Gastrocnemius medialis (tissue), 4 donors: Measurements from ENCODE around the gene COLQ. TPM values are rescaled to one million over a fixed set of nuclear protein-coding genes. Genes with fewer than 3 reads are reported as not detected.

ENCODE experiments used
- ATAC-seq, 2 donors: fragments of 150-250 bp; one replicate each; pipeline ENCODE4 v1.9.1; 2016
- DNase-seq, 2 donors: peaks; one replicate each; pipeline ENCODE4 v3.0.0-alpha.2; 2019
- H3K27ac ChIP-seq, 4 donors: fragments of 200-600 bp; sonication (generic); 1 replicate in 1 of 4; 2 replicates in 3 of 4; pipeline ENCODE4 v1.5.1; 2016 to 2018; ENCODE audit warnings: mild to moderate bottlenecking in 2 of 4, moderate library complexity in 1 of 4
- H3K27me3 ChIP-seq, 3 donors: fragments of 200-600 bp; sonication (generic) in 2 of 3; 1 replicate in 1 of 3; 2 replicates in 2 of 3; pipeline versions ENCODE4 v1.5.1 to v1.6.0; 2016 to 2019; ENCODE audit warnings: mild to moderate bottlenecking in 1 of 3, moderate library complexity in 1 of 3
- H3K36me3 ChIP-seq, 2 donors: fragments of 200-600 bp; sonication (generic) in 1 of 2; one replicate each; pipeline ENCODE4 v1.5.1; 2017 to 2018
- H3K4me1 ChIP-seq, 2 donors: fragments of 200-600 bp; sonication (generic) in 1 of 2; one replicate each; pipeline ENCODE4 v1.5.1; 2016 to 2017; ENCODE audit warnings: mild to moderate bottlenecking in 2 of 2
- H3K4me3 ChIP-seq, 4 donors: fragments of 200-600 bp; sonication (generic) in 3 of 4; 1 replicate in 1 of 4; 2 replicates in 3 of 4; pipeline ENCODE4 v1.5.1; 2016 to 2019; ENCODE audit warnings: mild to moderate bottlenecking in 2 of 4
- H3K9me3 ChIP-seq, 3 donors: fragments of 200-600 bp; sonication (generic) in 2 of 3; 1 replicate in 1 of 3; 2 replicates in 2 of 3; pipeline ENCODE4 v1.5.1; 2016 to 2019
- POLR2A ChIP-seq, 2 donors: fragments of 450-650 bp; IDR thresholded peaks; one replicate each; pipeline ENCODE4 v1.6.1; 2017; ENCODE audit warnings: antibody characterized with exemption in 2 of 2, mild to moderate bottlenecking in 2 of 2, moderate library complexity in 2 of 2
- in situ Hi-C, 4 donors: fragments of 200-750 bp; cut with MboI; loops; one replicate each; pipeline versions ENCODE4 v1.15.0 to v1.8.0; 2017; ENCODE audit warnings: low sequenced_read_pairs in 4 of 4
- intact Hi-C: fragments of 100-400 bp; cut with DNase I; formaldehyde crosslinking; loops from one replicate; pipeline ENCODE4 v1.15.1; 2023; ENCODE audit warnings: low total_unique reads
- total RNA-seq, 4 donors: library from RNA; depleted of rRNA; stranded (reverse); fragments of >200 nt; gene quantifications; one replicate each; pipeline versions ENCODE4 v1.1.0 to v1.2.3, GENCODE V29; 2016
- TF ChIP-seq, protein P1 (sequence below), 5 experiments: fragments of 450-650 bp in 3 of 5; fragments of 200-600 bp in 2 of 5; sonication (generic) in 2 of 5; IDR thresholded peaks in 4 of 5; conservative IDR thresholded peaks in 1 of 5; 1 replicate in 4 of 5; 2 replicates in 1 of 5; pipeline ENCODE4 v1.5.1; 2016 to 2019; ENCODE audit warnings: antibody characterized with exemption in 5 of 5, mild to moderate bottlenecking in 3 of 5, moderate library complexity in 3 of 5

Gene COLQ
- total RNA-seq, 4 donors from 2014 or later: 2.8 to 4.7 (median 3.0) TPM

GRCh38 chr3:15409774-15410173, 111.7 kb downstream of the COLQ start:
- H3K27ac ChIP-seq: no peak overlapping the region
- H3K4me1 ChIP-seq: no peaks in the 10 kb centered on the region
- in situ Hi-C loops (loop anchor here in 2 of 4 donors (10.0 to 25.0 kb wide), 3 partner anchors 205 to 297 kb away; partner anchors contain the start of gene CAPN7 (in 2 of the 2)), intact Hi-C loops (loop anchor here (5.0 kb wide), 1 partner anchor 297 kb away; no protein-coding TSS in a partner anchor)
- no peaks in the 10 kb centered on the region for H3K9me3 ChIP-seq
- no peak overlapping the region for H3K4me3 ChIP-seq
- TF ChIP-seq, protein P1, sequence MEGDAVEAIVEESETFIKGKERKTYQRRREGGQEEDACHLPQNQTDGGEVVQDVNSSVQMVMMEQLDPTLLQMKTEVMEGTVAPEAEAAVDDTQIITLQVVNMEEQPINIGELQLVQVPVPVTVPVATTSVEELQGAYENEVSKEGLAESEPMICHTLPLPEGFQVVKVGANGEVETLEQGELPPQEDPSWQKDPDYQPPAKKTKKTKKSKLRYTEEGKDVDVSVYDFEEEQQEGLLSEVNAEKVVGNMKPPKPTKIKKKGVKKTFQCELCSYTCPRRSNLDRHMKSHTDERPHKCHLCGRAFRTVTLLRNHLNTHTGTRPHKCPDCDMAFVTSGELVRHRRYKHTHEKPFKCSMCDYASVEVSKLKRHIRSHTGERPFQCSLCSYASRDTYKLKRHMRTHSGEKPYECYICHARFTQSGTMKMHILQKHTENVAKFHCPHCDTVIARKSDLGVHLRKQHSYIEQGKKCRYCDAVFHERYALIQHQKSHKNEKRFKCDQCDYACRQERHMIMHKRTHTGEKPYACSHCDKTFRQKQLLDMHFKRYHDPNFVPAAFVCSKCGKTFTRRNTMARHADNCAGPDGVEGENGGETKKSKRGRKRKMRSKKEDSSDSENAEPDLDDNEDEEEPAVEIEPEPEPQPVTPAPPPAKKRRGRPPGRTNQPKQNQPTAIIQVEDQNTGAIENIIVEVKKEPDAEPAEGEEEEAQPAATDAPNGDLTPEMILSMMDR (IDR thresholded peaks at IDR 0.05 in 4 of 5, conservative IDR thresholded peaks at IDR 0.05 in 1 of 5): no peak
- TF ChIP-seq POLR2A (IDR thresholded peaks at IDR 0.05): no peak
- DNase-seq (no peak), ATAC-seq (no peak)
- H3K27me3 ChIP-seq: no peaks in the 10 kb centered on the region
- H3K36me3 ChIP-seq: peaks cover 0 to 34% of the 10 kb centered on the region in 2 donors

DNA sequence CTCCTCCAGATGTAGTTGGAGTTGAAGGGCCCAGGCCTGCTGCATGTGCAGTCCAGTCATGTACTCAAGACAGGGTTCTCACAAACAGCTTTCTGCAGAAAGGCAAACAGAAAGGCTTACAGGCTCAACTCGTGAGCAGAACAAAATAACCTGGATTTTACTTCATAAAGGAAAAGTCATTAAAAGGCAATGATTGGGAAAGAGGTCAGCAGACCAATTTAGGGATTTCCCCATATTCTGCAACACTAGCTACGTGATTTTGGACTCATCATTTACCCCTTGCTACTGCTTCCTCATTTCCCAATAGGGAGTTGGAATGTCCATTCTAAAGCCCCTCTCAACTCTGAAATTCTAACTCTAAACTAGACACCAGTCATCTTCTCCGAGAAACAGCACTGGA, 112.3 kb downstream of the COLQ start:
- no peaks in the 10 kb centered on the region for H3K4me1 ChIP-seq
- no peaks in the 10 kb centered on the region for H3K27me3 ChIP-seq
- no peak overlapping the region for H3K27ac ChIP-seq
- intact Hi-C loops (loop anchor here (5.0 kb wide), 1 partner anchor 297 kb away; no protein-coding TSS in a partner anchor), in situ Hi-C loops (loop anchor here in 2 of 4 donors (10.0 to 25.0 kb wide), 3 partner anchors 204 to 297 kb away; partner anchors contain the start of gene CAPN7 (in 2 of the 2))
- H3K36me3 ChIP-seq: peaks cover 0 to 29% of the 10 kb centered on the region in 2 donors
- no peak for TF ChIP-seq POLR2A (IDR thresholded peaks at IDR 0.05)
- TF ChIP-seq, protein P1 (IDR thresholded peaks at IDR 0.05 in 4 of 5, conservative IDR thresholded peaks at IDR 0.05 in 1 of 5): no peak
- DNase-seq (no peak), ATAC-seq (no peak)
- no peaks in the 10 kb centered on the region for H3K9me3 ChIP-seq
- H3K4me3 ChIP-seq: no peak overlapping the region

GRCh38 chr3:15405448-15406050, 116.0 kb downstream of the COLQ start:
- Histone ChIP-seq H3K27me3 (no peaks in the 10 kb centered on the region), H3K4me1 (no peaks in the 10 kb centered on the region), H3K36me3 (peaks cover 0 to 9% of the 10 kb centered on the region in 2 donors), H3K9me3 (no peaks in the 10 kb centered on the region), H3K4me3 (no peak overlapping the region), H3K27ac (no peak overlapping the region)
- intact Hi-C loops (loop anchor here (1.0 to 5.0 kb wide), 2 partner anchors 203 to 293 kb away; no protein-coding TSS in a partner anchor), in situ Hi-C loops (loop anchor here in 2 of 4 donors (10.0 to 25.0 kb wide), 3 partner anchors 201 to 293 kb away; partner anchors contain the start of gene CAPN7 (in 2 of the 2))
- DNase-seq (no peak), ATAC-seq (peak; percentile 49 to 70)
- TF ChIP-seq POLR2A (IDR thresholded peaks at IDR 0.05): no peak
- TF ChIP-seq, protein P1 (IDR thresholded peaks at IDR 0.05 in 4 of 5, conservative IDR thresholded peaks at IDR 0.05 in 1 of 5): peak; percentile 29 to 66 (median 44)

- Histone ChIP-seq H3K9me3 (no peaks in the 10 kb centered on the region), H3K27me3 (no peaks in the 10 kb centered on the region), H3K4me1 (no peaks in the 10 kb centered on the region), H3K36me3 (peaks cover 0 to 1% of the 10 kb centered on the region in 2 donors), H3K27ac (no peak overlapping the region), H3K4me3 (no peak overlapping the region)
- intact Hi-C loops (loop anchor here (1.0 to 5.0 kb wide), 2 partner anchors 202 to 292 kb away; no protein-coding TSS in a partner anchor), in situ Hi-C loops (loop anchor here in 3 of 4 donors (5.0 to 25.0 kb wide), 4 partner anchors 200 to 292 kb away; partner anchors contain the start of gene CAPN7 (in 2 of the 3))
- ATAC-seq (no peak), DNase-seq (no peak)
- no peak for TF ChIP-seq POLR2A (IDR thresholded peaks at IDR 0.05)
- TF ChIP-seq, protein P1 (IDR thresholded peaks at IDR 0.05 in 4 of 5, conservative IDR thresholded peaks at IDR 0.05 in 1 of 5): no peak
Observed at GRCh38 chr3:15404767-15405166, 116.7 kb downstream of the COLQ start.
